ENCODE measurements around the gene PXYLP1. TPM values are rescaled to one million over a fixed set of nuclear protein-coding genes. Genes with fewer than 3 reads are reported as not detected.

The PXYLP1 gene
- total and polyA plus RNA-seq, 9 of the 15 experiments (the other 6 are each of a cell fraction or from before 2014, with no cell fraction given), result 0.80 to 2.9 (median 1.3) TPM

- TF ChIP-seq SMAD3 (CRISPR knock-in tag; conservative IDR thresholded peaks at IDR 0.05) (no peak), CHD1 (IDR thresholded peaks at IDR 0.05; ENCODE audit: low read length) (no peak), CTBP1 (IDR thresholded peaks at IDR 0.05; ENCODE audit: borderline replicate concordance) (0 out of 2 replicates have a peak, but pooled peaks have one; percentile 51), FOXM1 (IDR thresholded peaks at IDR 0.05; ENCODE audit: low read depth) (no peak), FOXM1 (CRISPR knock-in tag; IDR thresholded peaks at IDR 0.05; ENCODE audit: low read depth) (no peak), PRMT5 (CRISPR knock-in tag; IDR thresholded peaks at IDR 0.05) (no peak), TRIM28 (IDR thresholded peaks at IDR 0.05) (no peak), ZMIZ1 (IDR thresholded peaks at IDR 0.05; ENCODE audit: low read depth in 2 of 2, low read length in 2 of 2) (no peak), PCBP2 (IDR thresholded peaks at IDR 0.05; ENCODE audit: low read depth, low read length, poor library complexity, severe bottlenecking) (no peak), SMARCA4 (IDR thresholded peaks at IDR 0.05) (no peak), SMC3 (conservative IDR thresholded peaks at IDR 0.05; ENCODE audit: insufficient read depth, low read depth, low read length) (0 out of 2 replicates have a peak, but pooled peaks have one; percentile 37), HDAC8 (tag; IDR thresholded peaks at IDR 0.05) (0 out of 2 replicates have a peak, but pooled peaks have one; percentile 47), C11orf30 (IDR thresholded peaks at IDR 0.05; ENCODE audit: low read depth) (no peak), HSF4 (CRISPR knock-in tag; IDR thresholded peaks at IDR 0.05; ENCODE audit: borderline replicate concordance) (no peak), SIRT6 (IDR thresholded peaks at IDR 0.05; ENCODE audit: low read depth, low read length) (no peak), ZNF436 (CRISPR knock-in tag; IDR thresholded peaks at IDR 0.05) (no peak), KAT2B (IDR thresholded peaks at IDR 0.05; ENCODE audit: low read depth, low read length) (no peak), PTTG1 (tag; IDR thresholded peaks at IDR 0.05; ENCODE audit: low read depth) (no peak), TFAM (CRISPR knock-in tag; conservative IDR thresholded peaks at IDR 0.05) (no peak), RBFOX2 (IDR thresholded peaks at IDR 0.05; ENCODE audit: low read depth, low read length) (no peak), ZNF592 (IDR thresholded peaks at IDR 0.05) (peak; percentile 93)
Measured at GRCh38 chr3:141308588-141309218, 77.1 kb downstream of the PXYLP1 start (continued).

Measured in K562 (cell line).